Skin of body (tissue), 2 donors: Measurements from ENCODE around the gene RASAL2. TPM values are rescaled to one million over a fixed set of nuclear protein-coding genes. Genes with fewer than 3 reads are reported as not detected.
"Not testable (repeated sequence)": the region's sequence is repeated elsewhere in the genome, so short reads cannot be mapped to it uniquely, and the experiment has no call there.

ENCODE experiments used
- DNase-seq: peaks from one replicate; lab custom pipeline; 2025; lab: John Stamatoyannopoulos, UW
- total RNA-seq: library from RNA; depleted of rRNA; stranded (reverse); fragments of >200 nt; gene quantifications from one replicate; pipeline ENCODE4 v1.2.3, GENCODE V29; 2014

The RASAL2 gene
- total RNA-seq, 1 donor from 2014 or later: 15.9 TPM

- DNase-seq: no peak
These were observed 22.1 kb upstream of the RASAL2 start for GRCh38 chr1:178071811-178072210.

- DNase-seq: no peak
These were observed 21.6 kb upstream of the RASAL2 start for GRCh38 chr1:178072326-178072725.

- no peak for DNase-seq
These were observed 18.6 kb upstream of the RASAL2 start for GRCh38 chr1:178075333-178075732.

- DNase-seq: no peak
These were observed 17.3 kb upstream of the RASAL2 start for GRCh38 chr1:178076607-178077006.

- DNase-seq: no peak
These were observed 16.0 kb upstream of the RASAL2 start for GRCh38 chr1:178077917-178078316.

- DNase-seq: no peak
These were observed 7.6 kb upstream of the RASAL2 start for GRCh38 chr1:178086294-178086693.

- no peak for DNase-seq
These were observed 7.1 kb upstream of the RASAL2 start for GRCh38 chr1:178086766-178087165.

GRCh38 chr1:178088651-178089050, 5.3 kb upstream of the RASAL2 start:
- no peak for DNase-seq

GRCh38 chr1:178091454-178091853, 2.5 kb upstream of the RASAL2 start:
- DNase-seq: not testable (repeated sequence)

- DNase-seq: no peak
These were observed 1.7 kb upstream of the RASAL2 start for GRCh38 chr1:178091986-178092745.

GRCh38 chr1:178092878-178093493, 918 bp upstream of the RASAL2 start:
- DNase-seq: peak; percentile 36

- DNase-seq: peak; percentile 97
These were observed 382 bp upstream of the RASAL2 start for GRCh38 chr1:178093494-178093950.

GRCh38 chr1:178094739-178095645, 1.1 kb downstream of the RASAL2 start:
- DNase-seq: peak; percentile 11

GRCh38 chr1:178096421-178096820, 2.5 kb downstream of the RASAL2 start:
- DNase-seq: no peak

GRCh38 chr1:178098262-178098661, 4.4 kb downstream of the RASAL2 start:
- no peak for DNase-seq

GRCh38 chr1:178101266-178101630, 7.3 kb downstream of the RASAL2 start:
- DNase-seq: no peak

- DNase-seq: no peak
These were observed 7.8 kb downstream of the RASAL2 start for GRCh38 chr1:178101654-178102053.

GRCh38 chr1:178102218-178102617, 8.3 kb downstream of the RASAL2 start:
- no peak for DNase-seq

- no peak for DNase-seq
These were observed 13.9 kb downstream of the RASAL2 start for GRCh38 chr1:178107823-178108222.

GRCh38 chr1:178109348-178110143, 15.6 kb downstream of the RASAL2 start:
- DNase-seq: no peak

- DNase-seq: no peak
These were observed 21.4 kb downstream of the RASAL2 start for GRCh38 chr1:178115260-178115659.
